Activated naive CD8-positive, alpha-beta T cell treated with anti-CD3 and anti-CD28 coated beads, Interleukin-2, amount 50 U/mL, for 24 hours (primary cell): Measurements from ENCODE around the gene EGLN1.

Experiments used
- ATAC-seq: fragments of 150-1000 bp; cut with Tn5 transposase; one replicate; pipeline ENCODE4 v1.10.0; 2021
- DNase-seq: peaks from one replicate; pipeline ENCODE4 v3.0.0; 2021
- H3K27ac Mint-ChIP-seq: one replicate; pipeline ENCODE4 v1.8.0; 2021; ENCODE audit warnings: mild to moderate bottlenecking, mixed read lengths
- H3K27me3 Mint-ChIP-seq: one replicate; pipeline ENCODE4 v1.8.0; 2021; ENCODE audit warnings: mixed read lengths
- H3K36me3 Mint-ChIP-seq: one replicate; pipeline ENCODE4 v1.8.0; 2021; ENCODE audit warnings: low read depth, mixed read lengths
- H3K4me1 Mint-ChIP-seq: one replicate; pipeline ENCODE4 v1.8.0; 2021; ENCODE audit warnings: mixed read lengths
- H3K4me3 Mint-ChIP-seq: one replicate; pipeline ENCODE4 v1.8.0; 2021; ENCODE audit warnings: mild to moderate bottlenecking, moderate library complexity, mixed read lengths
- H3K9me3 Mint-ChIP-seq: one replicate; pipeline ENCODE4 v1.8.0; 2021; ENCODE audit warnings: mixed read lengths

EGLN1 gene

DNA sequence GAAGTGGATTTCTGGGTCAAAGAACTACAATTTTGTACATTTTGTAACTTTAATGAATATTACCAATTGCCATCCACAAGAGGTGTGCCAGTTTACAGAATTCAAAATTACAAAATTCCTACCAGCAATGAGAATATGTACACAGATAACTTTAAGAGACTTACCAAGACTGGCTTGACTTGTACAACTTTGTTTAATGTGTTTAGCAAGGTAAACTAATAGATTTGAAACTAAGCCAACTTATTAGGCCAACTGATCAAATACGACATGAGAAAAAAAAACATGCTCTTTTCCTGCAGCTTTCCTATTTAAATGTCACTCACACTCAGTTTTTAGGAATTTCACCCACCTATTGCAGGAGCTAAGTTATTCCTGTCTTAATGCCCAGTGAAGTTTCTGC, 95.8 kb downstream of the EGLN1 start:
- H3K27ac Mint-ChIP-seq = no peak overlapping the region
- H3K4me3 Mint-ChIP-seq = no peak overlapping the region
- no peak for ATAC-seq
- H3K27me3 Mint-ChIP-seq = no peaks in the 10 kb centered on the region
- peaks cover 3% of the 10 kb centered on the region for H3K4me1 Mint-ChIP-seq
- no peaks in the 10 kb centered on the region for H3K9me3 Mint-ChIP-seq
- DNase-seq = no peak
- H3K36me3 Mint-ChIP-seq = peaks cover 2% of the 10 kb centered on the region

- no peaks in the 10 kb centered on the region for H3K36me3 Mint-ChIP-seq
- H3K27me3 Mint-ChIP-seq = no peaks in the 10 kb centered on the region
- peaks cover 3% of the 10 kb centered on the region for H3K4me1 Mint-ChIP-seq
- H3K9me3 Mint-ChIP-seq = no peaks in the 10 kb centered on the region
- ATAC-seq = no peak
- DNase-seq = no peak
- no peak overlapping the region for H3K27ac Mint-ChIP-seq
- H3K4me3 Mint-ChIP-seq = no peak overlapping the region
These were observed 97.4 kb downstream of the EGLN1 start for GRCh38 chr1:231324660-231325059.

- Mint-ChIP-seq H3K9me3 (no peaks in the 10 kb centered on the region), H3K27ac (no peak overlapping the region), H3K4me1 (no peaks in the 10 kb centered on the region), H3K36me3 (no peaks in the 10 kb centered on the region), H3K4me3 (no peak overlapping the region), H3K27me3 (no peaks in the 10 kb centered on the region)
- ATAC-seq = no peak
- no peak for DNase-seq
These were observed 99.1 kb downstream of the EGLN1 start for GRCh38 chr1:231322880-231323530.

DNA sequence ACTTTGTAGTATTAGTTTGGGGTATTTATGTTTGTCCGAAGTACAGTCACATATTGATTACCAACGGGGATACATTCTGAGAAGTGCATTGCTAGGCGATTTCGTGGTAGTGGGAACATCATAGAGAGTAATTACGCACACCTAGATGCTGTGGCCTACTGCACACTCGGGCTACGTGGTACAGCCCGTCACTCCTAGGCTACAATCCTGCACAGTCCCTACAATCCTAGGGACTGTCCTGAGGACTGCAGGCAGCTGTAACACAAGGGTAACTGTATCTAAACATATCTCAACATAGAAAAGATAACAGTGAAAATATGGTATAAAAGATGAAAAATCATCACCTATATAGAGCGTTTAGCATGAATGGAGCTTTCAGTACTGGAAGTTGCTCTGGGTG, 103.0 kb downstream of the EGLN1 start:
- no peak for ATAC-seq
- H3K27me3 Mint-ChIP-seq = no peaks in the 10 kb centered on the region
- no peaks in the 10 kb centered on the region for H3K4me1 Mint-ChIP-seq

DNA sequence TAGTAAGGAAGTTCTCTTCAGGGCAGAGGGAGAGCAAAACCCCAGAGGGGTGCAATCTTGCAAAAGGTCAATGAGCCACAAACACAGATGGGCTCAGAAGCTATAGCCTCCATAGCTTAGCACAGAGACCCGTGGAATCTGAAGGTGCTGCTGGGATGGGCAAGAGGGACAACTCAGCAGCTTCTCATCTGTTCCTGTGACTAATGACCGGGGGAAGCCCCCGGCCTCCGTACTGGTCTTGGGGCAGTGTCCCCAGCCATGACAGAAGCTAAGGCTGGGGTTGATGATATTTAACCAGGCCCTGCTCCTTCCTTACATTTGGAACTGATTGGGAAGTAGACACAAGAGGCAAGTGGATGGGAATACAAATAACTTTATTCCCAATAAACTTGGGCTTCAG, 103.5 kb downstream of the EGLN1 start:
- no peaks in the 10 kb centered on the region for H3K4me1 Mint-ChIP-seq
- ATAC-seq = no peak
- H3K36me3 Mint-ChIP-seq = no peaks in the 10 kb centered on the region
- H3K4me3 Mint-ChIP-seq = no peak overlapping the region
- H3K27ac Mint-ChIP-seq = no peak overlapping the region
- H3K27me3 Mint-ChIP-seq = no peaks in the 10 kb centered on the region
- no peaks in the 10 kb centered on the region for H3K9me3 Mint-ChIP-seq
- no peak for DNase-seq

More for the DNA sequence above, 103.0 kb downstream of the EGLN1 start:
- H3K27ac Mint-ChIP-seq = no peak overlapping the region
- H3K4me3 Mint-ChIP-seq = no peak overlapping the region
- H3K36me3 Mint-ChIP-seq = no peaks in the 10 kb centered on the region
- no peaks in the 10 kb centered on the region for H3K9me3 Mint-ChIP-seq
- DNase-seq = no peak

DNA sequence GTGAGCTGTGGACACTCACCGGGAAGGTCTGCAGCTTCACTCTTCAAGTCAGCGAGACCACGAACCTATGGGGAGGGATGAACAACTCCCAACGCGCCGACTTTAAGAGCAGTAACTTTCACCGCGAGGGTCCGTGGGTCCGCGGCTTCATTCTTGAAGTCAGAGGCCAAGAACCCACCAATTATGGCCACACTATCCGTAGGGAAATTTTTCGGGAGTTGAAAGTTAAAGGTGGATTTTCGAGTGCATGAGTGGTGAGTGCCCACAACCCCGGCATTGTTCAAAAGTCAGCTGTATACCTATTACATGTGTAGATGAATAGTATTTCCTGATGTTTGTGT, 104.1 kb downstream of the EGLN1 start:
- no peaks in the 10 kb centered on the region for H3K4me1 Mint-ChIP-seq
- no peaks in the 10 kb centered on the region for H3K9me3 Mint-ChIP-seq
- H3K4me3 Mint-ChIP-seq = no peak overlapping the region
- no peak for ATAC-seq
- no peaks in the 10 kb centered on the region for H3K36me3 Mint-ChIP-seq
- no peaks in the 10 kb centered on the region for H3K27me3 Mint-ChIP-seq
- no peak for DNase-seq
- H3K27ac Mint-ChIP-seq = no peak overlapping the region

GRCh38 chr1:231317306-231318014, 104.6 kb downstream of the EGLN1 start:
- Mint-ChIP-seq H3K27ac (no peak overlapping the region), H3K4me1 (no peaks in the 10 kb centered on the region), H3K4me3 (no peak overlapping the region), H3K9me3 (no peaks in the 10 kb centered on the region), H3K27me3 (no peaks in the 10 kb centered on the region), H3K36me3 (no peaks in the 10 kb centered on the region)
- DNase-seq (no peak), ATAC-seq (no peak)

DNA sequence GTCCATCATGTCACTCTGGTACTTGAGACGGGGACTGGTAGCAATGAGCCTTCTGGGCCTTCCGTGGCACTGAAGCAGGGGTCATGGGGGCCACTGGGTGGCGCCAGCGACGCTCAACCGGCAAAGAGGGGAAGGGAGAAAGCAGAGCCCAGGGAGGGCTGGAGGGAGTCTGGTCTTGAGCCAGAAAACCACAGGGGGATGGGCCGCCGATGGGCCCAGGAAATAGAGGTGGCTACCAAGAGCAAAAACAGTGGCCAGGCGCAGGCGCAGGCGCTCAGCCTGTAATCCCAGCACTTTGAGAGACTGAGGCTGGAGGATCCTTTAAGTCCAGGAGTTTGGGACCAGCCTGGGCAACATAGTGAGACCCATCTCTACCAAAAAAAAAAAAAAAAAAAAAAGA, 106.2 kb downstream of the EGLN1 start:
- Mint-ChIP-seq H3K4me3 (no peak overlapping the region), H3K27me3 (no peaks in the 10 kb centered on the region), H3K9me3 (no peaks in the 10 kb centered on the region), H3K27ac (no peak overlapping the region), H3K4me1 (no peaks in the 10 kb centered on the region), H3K36me3 (no peaks in the 10 kb centered on the region)
- peak; percentile 57 for DNase-seq
- ATAC-seq = peak; percentile 82
